GM19324 (cell line): Measurements from ENCODE around the gene CHD8.
A peak's percentile ranks its signal among the peaks of the same experiment; 100 is the strongest.
"Not testable (repeated sequence)": the region's sequence is repeated elsewhere in the genome, so short reads cannot be mapped to it uniquely, and the experiment has no call there.

Experiments
- ATAC-seq: cut with Tn5 transposase; IDR thresholded peaks from one replicate; pipeline ENCODE4 v1.9.1; 2021; ENCODE audit warnings: mild to moderate bottlenecking, moderate library complexity; ENCODE audit not compliant: unreplicated experiment, low FRiP score

CHD8 gene

DNA sequence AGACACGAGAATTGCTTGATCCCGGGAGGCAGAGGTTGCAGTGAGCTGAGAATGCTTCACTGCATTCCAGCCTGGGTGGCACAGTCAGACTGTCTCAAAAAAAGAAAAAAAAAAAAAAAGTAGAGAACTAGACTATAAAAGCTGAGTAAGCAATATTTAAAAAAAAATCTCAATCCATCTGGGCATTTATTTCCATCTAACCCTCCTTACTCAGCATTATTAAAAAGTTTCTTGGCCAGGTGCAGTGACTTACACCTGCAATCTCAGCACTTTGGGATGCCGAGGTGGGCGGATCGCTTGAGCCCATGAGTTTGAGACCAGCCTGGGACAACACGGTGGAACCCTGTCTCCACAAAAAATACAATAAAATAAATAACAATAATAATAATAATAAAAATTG is 76.6 kb downstream of the CHD8 start:
- ATAC-seq, result no peak

DNA sequence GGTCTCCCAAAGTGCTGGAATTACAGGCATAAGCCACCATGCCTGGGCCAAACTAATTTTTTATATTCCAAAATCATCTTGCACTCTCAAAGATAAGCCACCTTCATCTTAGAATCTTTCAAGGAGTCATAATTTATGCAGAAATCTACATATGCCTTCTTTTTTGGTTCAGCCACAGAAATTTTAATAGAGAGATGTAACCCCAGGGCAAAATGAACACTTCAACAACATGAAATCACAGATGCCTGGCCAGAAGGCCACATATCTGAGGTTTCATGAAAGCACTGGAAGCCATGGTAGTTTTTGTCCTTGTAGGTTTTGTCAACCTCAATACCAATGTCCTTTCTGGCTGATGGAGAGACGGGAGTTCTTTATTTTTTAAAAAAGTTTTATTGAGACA is 81.9 kb downstream of the CHD8 start:
- no peak for ATAC-seq

- not testable (repeated sequence) for ATAC-seq
These were observed 83.1 kb downstream of the CHD8 start for GRCh38 chr14:21372814-21373213.

- no peak for ATAC-seq
These were observed 85.8 kb downstream of the CHD8 start for GRCh38 chr14:21369949-21370679.

GRCh38 chr14:21367582-21368144 is 88.3 kb downstream of the CHD8 start:
- no peak for ATAC-seq

DNA sequence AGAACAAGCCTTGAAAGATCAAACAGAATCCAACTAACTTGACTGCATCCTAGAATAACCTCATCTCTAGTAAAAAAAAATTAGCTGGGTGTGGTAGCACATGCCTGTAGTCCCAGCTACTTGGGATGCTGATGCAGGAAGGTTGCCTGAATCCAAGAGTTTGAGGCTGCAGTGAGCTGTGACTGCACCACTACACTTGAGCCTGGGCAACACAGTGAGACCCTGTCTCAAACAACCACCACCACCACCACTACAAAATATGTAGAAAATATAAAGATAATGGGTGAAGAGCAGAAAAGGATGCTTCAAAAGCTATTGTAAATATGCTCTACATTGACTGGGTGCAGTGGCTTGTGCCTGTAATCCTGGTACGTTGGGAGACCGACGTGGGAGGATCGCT is 99.4 kb downstream of the CHD8 start:
- ATAC-seq, result no peak

GRCh38 chr14:21352587-21352986 is 103.3 kb downstream of the CHD8 start:
- ATAC-seq, result peak; percentile 72

GRCh38 chr14:21350539-21350938 is 105.4 kb downstream of the CHD8 start:
- no peak for ATAC-seq

GRCh38 chr14:21347201-21347600 is 108.7 kb downstream of the CHD8 start:
- ATAC-seq, result no peak

DNA sequence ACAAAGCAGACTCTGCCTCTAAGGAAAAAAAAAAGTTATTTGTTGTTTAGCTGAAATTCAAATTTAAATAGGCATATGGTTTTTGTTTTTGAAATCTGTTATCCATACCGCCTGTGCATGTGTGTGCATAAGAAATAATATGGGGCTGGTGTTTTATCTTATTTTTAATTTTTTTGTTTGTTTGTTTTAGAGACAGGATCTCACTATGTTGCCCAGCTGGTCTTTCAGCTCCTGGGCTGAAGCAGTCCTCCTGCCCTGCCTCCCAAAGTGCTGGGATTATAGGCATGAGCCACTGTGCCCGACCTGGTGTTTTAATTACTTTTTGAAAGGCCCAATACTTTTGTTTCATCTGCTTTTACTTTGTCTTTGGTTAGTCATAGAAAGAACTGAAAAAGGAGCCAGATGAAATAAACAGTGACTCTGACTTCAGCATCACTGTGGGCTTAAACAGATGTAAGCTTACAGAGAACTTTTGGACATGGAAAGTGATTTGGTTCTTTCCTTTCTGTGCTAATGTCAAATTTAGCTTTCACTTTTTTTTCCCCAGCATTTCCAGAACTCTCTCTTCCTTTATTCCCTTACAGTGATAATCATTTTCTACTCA is 109.3 kb downstream of the CHD8 start:
- no peak for ATAC-seq

DNA sequence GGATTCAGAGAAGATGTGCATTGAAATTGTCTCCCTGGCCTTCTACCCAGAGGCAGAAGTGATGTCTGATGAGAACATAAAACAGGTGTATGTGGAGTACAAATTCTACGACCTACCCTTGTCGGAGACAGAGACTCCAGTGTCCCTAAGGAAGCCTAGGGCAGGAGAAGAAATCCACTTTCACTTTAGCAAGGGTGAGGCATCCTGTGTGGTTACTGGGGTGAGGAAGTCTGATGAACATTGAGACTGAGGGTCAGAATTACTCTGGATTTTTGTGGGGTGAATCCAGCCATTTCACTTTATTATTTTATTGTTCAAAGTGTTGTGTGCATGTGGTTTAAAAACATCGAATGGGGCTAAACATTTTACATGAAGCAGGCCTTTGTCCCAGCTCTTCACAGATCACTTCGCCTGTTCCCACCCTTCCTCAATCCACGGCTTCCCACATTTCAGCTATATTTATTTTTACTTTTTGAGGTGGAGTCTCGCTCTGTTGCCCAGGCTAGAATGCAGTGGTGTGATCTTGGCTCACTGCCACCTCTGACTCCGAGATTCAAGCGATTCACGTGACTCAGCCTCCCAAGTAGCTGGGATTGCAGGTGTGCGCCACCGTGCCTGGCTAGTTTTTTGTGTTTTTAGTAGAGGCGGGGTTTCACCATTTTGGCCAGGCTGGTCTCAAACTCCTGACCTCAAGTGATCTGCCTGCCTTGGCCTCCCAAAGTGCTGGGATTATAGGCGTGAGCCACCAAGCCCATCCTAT is 112.7 kb downstream of the CHD8 start:
- no peak for ATAC-seq
